HTERT RPE-1 (cell line): ENCODE measurements around the gene PHF1.
"Not testable (repeated sequence)": the region's sequence is repeated elsewhere in the genome, so short reads cannot be mapped to it uniquely, and the experiment has no call there.

ENCODE experiments used
- in situ Hi-C: fragments of 300-500 bp; cut with MboI; formaldehyde crosslinking; loops from 4 replicates; pipeline ENCODE4 v1.14.3; 2020; ENCODE audit warnings: low sequenced_read_pairs

The PHF1 gene

GRCh38 chr6:33410711-33411631, at the start of gene PHF1:
Gene PHF1 (plus strand): TSS chr6:33411014. CDS start chr6:33412264, 1,250 bp downstream.
- in situ Hi-C loops = no loop called here

GRCh38 chr6:33363486-33363885, 47.3 kb upstream of the PHF1 start:
- in situ Hi-C loops = not testable (repeated sequence)

- in situ Hi-C loops = not testable (repeated sequence)
These were observed 46.2 kb upstream of the PHF1 start for GRCh38 chr6:33364475-33365205.

- in situ Hi-C loops = not testable (repeated sequence)
These were observed 45.4 kb upstream of the PHF1 start for GRCh38 chr6:33365206-33365971.

- in situ Hi-C loops = no loop called here
These were observed 43.7 kb upstream of the PHF1 start for GRCh38 chr6:33367009-33367714.

GRCh38 chr6:33367715-33368025, 43.1 kb upstream of the PHF1 start:
- in situ Hi-C loops = not testable (repeated sequence)

- in situ Hi-C loops = not testable (repeated sequence)
These were observed 38.9 kb upstream of the PHF1 start for GRCh38 chr6:33371901-33372300.

- in situ Hi-C loops = no loop called here
These were observed 38.2 kb upstream of the PHF1 start for GRCh38 chr6:33372526-33373123.

- in situ Hi-C loops = no loop called here
These were observed 36.6 kb upstream of the PHF1 start for GRCh38 chr6:33373960-33374910.

- in situ Hi-C loops = no loop called here
These were observed 35.6 kb upstream of the PHF1 start for GRCh38 chr6:33375143-33375671.

GRCh38 chr6:33377171-33377570, 33.6 kb upstream of the PHF1 start:
- in situ Hi-C loops = no loop called here

GRCh38 chr6:33379184-33379583, 31.6 kb upstream of the PHF1 start:
- in situ Hi-C loops = not testable (repeated sequence)

GRCh38 chr6:33380272-33380981, 30.4 kb upstream of the PHF1 start:
- in situ Hi-C loops = no loop called here

- in situ Hi-C loops = no loop called here
These were observed 27.2 kb upstream of the PHF1 start for GRCh38 chr6:33383427-33384185.

GRCh38 chr6:33384581-33385020, 26.2 kb upstream of the PHF1 start:
- in situ Hi-C loops = no loop called here

- in situ Hi-C loops = no loop called here
These were observed 20.6 kb upstream of the PHF1 start for GRCh38 chr6:33390173-33390572.

GRCh38 chr6:33390767-33391277, 20.0 kb upstream of the PHF1 start:
- in situ Hi-C loops = no loop called here
